ENCODE results near the gene C9orf153. TPM values are rescaled to one million over a fixed set of nuclear protein-coding genes. Genes with fewer than 3 reads are reported as not detected.

Gene C9orf153
- total and polyA plus RNA-seq, 2 of the 13 experiments (the other 11 are each of a cell fraction or from before 2014, with no cell fraction given) = 0.17 to 0.44 TPM

DNA sequence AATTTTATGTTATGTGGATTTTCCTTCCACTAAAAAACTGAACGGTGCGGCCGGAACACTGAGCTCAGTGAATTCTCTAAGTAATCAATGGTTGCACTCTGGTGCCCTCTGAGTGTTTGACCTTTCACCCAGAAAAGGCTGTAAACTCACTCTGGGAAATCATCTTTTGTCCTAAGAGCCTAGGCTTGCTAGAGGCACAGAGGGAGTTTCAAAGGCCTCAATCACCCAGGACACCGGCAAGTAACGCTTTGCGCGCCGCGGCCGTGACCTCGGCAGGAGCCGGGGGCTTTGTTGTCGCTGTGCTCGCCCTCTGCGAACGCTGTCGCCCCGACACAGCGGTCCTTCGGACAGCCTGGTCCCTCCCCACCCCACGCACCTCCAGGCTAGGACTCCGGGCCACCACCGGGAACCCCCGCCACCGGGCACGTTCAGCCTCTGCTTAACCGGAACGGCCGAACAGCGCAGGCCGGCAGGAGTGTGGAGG is 22.2 kb upstream of the C9orf153 start (continued):
- TF ChIP-seq, protein P1, sequence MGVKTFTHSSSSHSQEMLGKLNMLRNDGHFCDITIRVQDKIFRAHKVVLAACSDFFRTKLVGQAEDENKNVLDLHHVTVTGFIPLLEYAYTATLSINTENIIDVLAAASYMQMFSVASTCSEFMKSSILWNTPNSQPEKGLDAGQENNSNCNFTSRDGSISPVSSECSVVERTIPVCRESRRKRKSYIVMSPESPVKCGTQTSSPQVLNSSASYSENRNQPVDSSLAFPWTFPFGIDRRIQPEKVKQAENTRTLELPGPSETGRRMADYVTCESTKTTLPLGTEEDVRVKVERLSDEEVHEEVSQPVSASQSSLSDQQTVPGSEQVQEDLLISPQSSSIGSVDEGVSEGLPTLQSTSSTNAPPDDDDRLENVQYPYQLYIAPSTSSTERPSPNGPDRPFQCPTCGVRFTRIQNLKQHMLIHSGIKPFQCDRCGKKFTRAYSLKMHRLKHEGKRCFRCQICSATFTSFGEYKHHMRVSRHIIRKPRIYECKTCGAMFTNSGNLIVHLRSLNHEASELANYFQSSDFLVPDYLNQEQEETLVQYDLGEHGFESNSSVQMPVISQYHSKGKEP (CRISPR knock-in tag; IDR thresholded peaks at IDR 0.05) = no peak
- TF ChIP-seq NR1H2 (CRISPR knock-in tag; IDR thresholded peaks at IDR 0.05; ENCODE audit: borderline replicate concordance, low read depth) (no peak), RFXAP (CRISPR knock-in tag; IDR thresholded peaks at IDR 0.05; ENCODE audit: borderline replicate concordance) (no peak), NR2F2 (IDR thresholded peaks at IDR 0.05; ENCODE audit: borderline replicate concordance, low read depth) (peak; percentile 50; the same call in 1 of the 2 replicates), MAF1 (CRISPR knock-in tag; IDR thresholded peaks at IDR 0.05; ENCODE audit: borderline replicate concordance) (peak; percentile 63; the same call in 1 of the 2 replicates), CREM (IDR thresholded peaks at IDR 0.05) (no peak), CREM (CRISPR knock-in tag; IDR thresholded peaks at IDR 0.05) (no peak), AKAP8 (CRISPR knock-in tag; IDR thresholded peaks at IDR 0.05) (peak; percentile 12; the same call in 1 of the 2 replicates), SPEN (CRISPR knock-in tag; IDR thresholded peaks at IDR 0.05; ENCODE audit: low read depth) (peak; percentile 69; the same call in 1 of the 2 replicates), ZNF251 (CRISPR knock-in tag; IDR thresholded peaks at IDR 0.05) (no peak), SP140L (CRISPR knock-in tag; IDR thresholded peaks at IDR 0.05; ENCODE audit: borderline replicate concordance) (no peak), ZNF780A (CRISPR knock-in tag; IDR thresholded peaks at IDR 0.05) (no peak), HMG20B (CRISPR knock-in tag; conservative IDR thresholded peaks at IDR 0.05) (no peak), RARA (CRISPR knock-in tag; IDR thresholded peaks at IDR 0.05) (peak; percentile 67), SMYD3 (CRISPR knock-in tag; IDR thresholded peaks at IDR 0.05) (no peak)
- TF ChIP-seq, protein P2, sequence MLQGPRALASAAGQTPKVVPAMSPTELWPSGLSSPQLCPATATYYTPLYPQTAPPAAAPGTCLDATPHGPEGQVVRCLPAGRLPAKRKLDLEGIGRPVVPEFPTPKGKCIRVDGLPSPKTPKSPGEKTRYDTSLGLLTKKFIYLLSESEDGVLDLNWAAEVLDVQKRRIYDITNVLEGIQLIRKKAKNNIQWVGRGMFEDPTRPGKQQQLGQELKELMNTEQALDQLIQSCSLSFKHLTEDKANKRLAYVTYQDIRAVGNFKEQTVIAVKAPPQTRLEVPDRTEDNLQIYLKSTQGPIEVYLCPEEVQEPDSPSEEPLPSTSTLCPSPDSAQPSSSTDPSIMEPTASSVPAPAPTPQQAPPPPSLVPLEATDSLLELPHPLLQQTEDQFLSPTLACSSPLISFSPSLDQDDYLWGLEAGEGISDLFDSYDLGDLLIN (CRISPR knock-in tag; IDR thresholded peaks at IDR 0.05; ENCODE audit: borderline replicate concordance) = no peak
- TF ChIP-seq, protein P3, sequence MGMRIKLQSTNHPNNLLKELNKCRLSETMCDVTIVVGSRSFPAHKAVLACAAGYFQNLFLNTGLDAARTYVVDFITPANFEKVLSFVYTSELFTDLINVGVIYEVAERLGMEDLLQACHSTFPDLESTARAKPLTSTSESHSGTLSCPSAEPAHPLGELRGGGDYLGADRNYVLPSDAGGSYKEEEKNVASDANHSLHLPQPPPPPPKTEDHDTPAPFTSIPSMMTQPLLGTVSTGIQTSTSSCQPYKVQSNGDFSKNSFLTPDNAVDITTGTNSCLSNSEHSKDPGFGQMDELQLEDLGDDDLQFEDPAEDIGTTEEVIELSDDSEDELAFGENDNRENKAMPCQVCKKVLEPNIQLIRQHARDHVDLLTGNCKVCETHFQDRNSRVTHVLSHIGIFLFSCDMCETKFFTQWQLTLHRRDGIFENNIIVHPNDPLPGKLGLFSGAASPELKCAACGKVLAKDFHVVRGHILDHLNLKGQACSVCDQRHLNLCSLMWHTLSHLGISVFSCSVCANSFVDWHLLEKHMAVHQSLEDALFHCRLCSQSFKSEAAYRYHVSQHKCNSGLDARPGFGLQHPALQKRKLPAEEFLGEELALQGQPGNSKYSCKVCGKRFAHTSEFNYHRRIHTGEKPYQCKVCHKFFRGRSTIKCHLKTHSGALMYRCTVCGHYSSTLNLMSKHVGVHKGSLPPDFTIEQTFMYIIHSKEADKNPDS (CRISPR knock-in tag; IDR thresholded peaks at IDR 0.05) = 0 out of 2 replicates have a peak, but pooled peaks have one; percentile 18
- TF ChIP-seq, protein P4, sequence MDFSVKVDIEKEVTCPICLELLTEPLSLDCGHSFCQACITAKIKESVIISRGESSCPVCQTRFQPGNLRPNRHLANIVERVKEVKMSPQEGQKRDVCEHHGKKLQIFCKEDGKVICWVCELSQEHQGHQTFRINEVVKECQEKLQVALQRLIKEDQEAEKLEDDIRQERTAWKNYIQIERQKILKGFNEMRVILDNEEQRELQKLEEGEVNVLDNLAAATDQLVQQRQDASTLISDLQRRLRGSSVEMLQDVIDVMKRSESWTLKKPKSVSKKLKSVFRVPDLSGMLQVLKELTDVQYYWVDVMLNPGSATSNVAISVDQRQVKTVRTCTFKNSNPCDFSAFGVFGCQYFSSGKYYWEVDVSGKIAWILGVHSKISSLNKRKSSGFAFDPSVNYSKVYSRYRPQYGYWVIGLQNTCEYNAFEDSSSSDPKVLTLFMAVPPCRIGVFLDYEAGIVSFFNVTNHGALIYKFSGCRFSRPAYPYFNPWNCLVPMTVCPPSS (IDR thresholded peaks at IDR 0.05) = no peak
- TF ChIP-seq, protein P5, sequence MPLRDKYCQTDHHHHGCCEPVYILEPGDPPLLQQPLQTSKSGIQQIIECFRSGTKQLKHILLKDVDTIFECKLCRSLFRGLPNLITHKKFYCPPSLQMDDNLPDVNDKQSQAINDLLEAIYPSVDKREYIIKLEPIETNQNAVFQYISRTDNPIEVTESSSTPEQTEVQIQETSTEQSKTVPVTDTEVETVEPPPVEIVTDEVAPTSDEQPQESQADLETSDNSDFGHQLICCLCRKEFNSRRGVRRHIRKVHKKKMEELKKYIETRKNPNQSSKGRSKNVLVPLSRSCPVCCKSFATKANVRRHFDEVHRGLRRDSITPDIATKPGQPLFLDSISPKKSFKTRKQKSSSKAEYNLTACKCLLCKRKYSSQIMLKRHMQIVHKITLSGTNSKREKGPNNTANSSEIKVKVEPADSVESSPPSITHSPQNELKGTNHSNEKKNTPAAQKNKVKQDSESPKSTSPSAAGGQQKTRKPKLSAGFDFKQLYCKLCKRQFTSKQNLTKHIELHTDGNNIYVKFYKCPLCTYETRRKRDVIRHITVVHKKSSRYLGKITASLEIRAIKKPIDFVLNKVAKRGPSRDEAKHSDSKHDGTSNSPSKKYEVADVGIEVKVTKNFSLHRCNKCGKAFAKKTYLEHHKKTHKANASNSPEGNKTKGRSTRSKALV (CRISPR knock-in tag; IDR thresholded peaks at IDR 0.05) = no peak
- TF ChIP-seq, protein P6, sequence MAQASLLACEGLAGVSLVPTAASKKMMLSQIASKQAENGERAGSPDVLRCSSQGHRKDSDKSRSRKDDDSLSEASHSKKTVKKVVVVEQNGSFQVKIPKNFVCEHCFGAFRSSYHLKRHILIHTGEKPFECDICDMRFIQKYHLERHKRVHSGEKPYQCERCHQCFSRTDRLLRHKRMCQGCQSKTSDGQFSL (CRISPR knock-in tag; IDR thresholded peaks at IDR 0.05) = no peak
- TF ChIP-seq, protein P7, sequence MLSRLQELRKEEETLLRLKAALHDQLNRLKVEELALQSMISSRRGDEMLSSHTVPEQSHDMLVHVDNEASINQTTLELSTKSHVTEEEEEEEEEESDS (CRISPR knock-in tag; IDR thresholded peaks at IDR 0.05; ENCODE audit: borderline replicate concordance) = no peak
